Measurements from ENCODE around the gene TLR2. TPM values are rescaled to one million over a fixed set of nuclear protein-coding genes. Genes with fewer than 3 reads are reported as not detected.
A peak's percentile ranks its signal among the peaks of the same experiment; 100 is the strongest.

TLR2 gene
- total RNA-seq, 6 experiments from 2014 or later = 4.2 to 22.3 (median 12.1) TPM

DNA sequence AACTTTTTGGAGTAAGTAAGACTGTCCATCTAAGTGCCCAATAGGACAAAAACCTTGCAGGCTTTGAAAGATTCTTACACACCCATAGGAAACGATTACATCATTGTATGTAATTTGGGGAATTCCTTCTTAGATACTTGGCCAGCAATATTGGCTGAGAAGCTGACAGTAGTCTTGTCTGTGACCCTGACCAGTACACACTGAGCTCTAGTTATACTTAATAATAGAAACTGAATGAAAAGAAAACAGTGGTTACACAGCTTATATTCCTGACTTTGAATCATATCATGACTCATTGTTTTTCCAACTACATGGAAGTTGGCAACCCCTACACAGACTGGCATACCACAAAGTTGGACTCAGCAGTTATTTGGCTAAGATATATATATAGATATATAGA, 7.1 kb upstream of the TLR2 start:
- intact Hi-C loops (cut with DNase I) = no loop called here
- no peak for TF ChIP-seq POLR2A (IDR thresholded peaks at IDR 0.05)
- TF ChIP-seq, protein P1, sequence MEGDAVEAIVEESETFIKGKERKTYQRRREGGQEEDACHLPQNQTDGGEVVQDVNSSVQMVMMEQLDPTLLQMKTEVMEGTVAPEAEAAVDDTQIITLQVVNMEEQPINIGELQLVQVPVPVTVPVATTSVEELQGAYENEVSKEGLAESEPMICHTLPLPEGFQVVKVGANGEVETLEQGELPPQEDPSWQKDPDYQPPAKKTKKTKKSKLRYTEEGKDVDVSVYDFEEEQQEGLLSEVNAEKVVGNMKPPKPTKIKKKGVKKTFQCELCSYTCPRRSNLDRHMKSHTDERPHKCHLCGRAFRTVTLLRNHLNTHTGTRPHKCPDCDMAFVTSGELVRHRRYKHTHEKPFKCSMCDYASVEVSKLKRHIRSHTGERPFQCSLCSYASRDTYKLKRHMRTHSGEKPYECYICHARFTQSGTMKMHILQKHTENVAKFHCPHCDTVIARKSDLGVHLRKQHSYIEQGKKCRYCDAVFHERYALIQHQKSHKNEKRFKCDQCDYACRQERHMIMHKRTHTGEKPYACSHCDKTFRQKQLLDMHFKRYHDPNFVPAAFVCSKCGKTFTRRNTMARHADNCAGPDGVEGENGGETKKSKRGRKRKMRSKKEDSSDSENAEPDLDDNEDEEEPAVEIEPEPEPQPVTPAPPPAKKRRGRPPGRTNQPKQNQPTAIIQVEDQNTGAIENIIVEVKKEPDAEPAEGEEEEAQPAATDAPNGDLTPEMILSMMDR (IDR thresholded peaks at IDR 0.05) = no peak
- Histone ChIP-seq H3K4me1 (no peaks in the 10 kb centered on the region), H3K4me3 (no peak overlapping the region), H3K36me3 (no peaks in the 10 kb centered on the region), H3K27ac (no peak overlapping the region), H3K27me3 (no peaks in the 10 kb centered on the region), H3K9me3 (no peaks in the 10 kb centered on the region)
- DNase-seq = no peak
- 8% methylated on average over 1 of the region's 1 CpG for WGBS (ENCODE audit: insufficient coverage, low coverage, low lambda C conversion rate, missing lambda C conversion rate)
- peak in 1 of 4 donors; percentile 72 for ATAC-seq

DNA sequence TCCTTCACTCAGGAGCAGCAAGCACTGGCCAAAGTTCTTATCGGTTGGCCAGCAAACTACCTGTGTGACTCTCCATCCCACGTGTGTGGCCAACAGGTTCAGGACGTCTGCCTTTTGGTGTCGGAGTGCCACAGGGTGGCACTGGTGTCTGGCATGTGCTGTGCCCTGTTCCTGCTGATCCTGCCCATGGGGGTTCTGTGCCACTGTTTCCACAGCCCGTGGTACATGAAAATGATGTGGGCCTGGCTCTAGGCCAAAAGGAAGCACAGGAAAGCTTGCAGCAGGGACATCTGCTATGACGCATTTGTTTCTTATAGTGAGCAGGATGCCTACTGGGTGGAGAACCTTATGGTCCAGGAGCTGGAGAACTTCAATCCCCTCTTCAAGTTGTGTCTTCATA, 4.6 kb upstream of the TLR2 start:
- Histone ChIP-seq H3K27me3 (no peaks in the 10 kb centered on the region), H3K9me3 (no peaks in the 10 kb centered on the region), H3K36me3 (no peaks in the 10 kb centered on the region), H3K27ac (no peak overlapping the region), H3K4me1 (no peaks in the 10 kb centered on the region), H3K4me3 (no peak overlapping the region)
- WGBS (ENCODE audit: insufficient coverage, low coverage, low lambda C conversion rate, missing lambda C conversion rate) = 40% methylated on average over 1 of the region's 6 CpGs
- intact Hi-C loops (cut with DNase I) = no loop called here
- TF ChIP-seq POLR2A (IDR thresholded peaks at IDR 0.05) = no peak
- TF ChIP-seq, protein P1 (IDR thresholded peaks at IDR 0.05) = no peak
- ATAC-seq = no peak
- peak in 1 of 3 donors; percentile 30 for DNase-seq

DNA sequence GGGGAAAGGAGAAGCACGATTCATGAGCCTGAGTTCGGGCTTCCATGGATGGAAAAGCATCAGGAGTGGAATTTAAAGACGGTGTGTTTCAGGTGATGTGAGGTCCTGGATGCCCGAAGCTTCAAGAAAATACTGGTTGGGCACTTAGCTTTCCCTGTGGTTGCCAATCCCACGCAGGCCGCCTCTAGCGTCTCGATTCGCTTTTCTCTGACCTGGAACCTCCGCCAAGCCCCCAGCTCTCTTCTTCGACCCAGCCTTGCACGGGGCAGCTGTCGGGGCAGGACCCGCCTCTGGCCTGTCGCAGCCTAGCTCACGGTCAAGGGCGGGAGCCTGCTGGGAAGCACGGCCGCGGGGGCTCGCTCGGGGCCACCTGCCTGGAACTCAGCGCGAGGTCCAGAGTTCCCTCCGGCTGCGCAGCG, 308 bp upstream of the TLR2 start:
- Histone ChIP-seq H3K4me1 (no peaks in the 10 kb centered on the region), H3K27me3 (no peaks in the 10 kb centered on the region), H3K27ac (peak overlapping the region in 2 of 3 donors; percentile 63 to 70), H3K9me3 (no peaks in the 10 kb centered on the region), H3K36me3 (no peaks in the 10 kb centered on the region), H3K4me3 (peak overlapping the region; percentile 63 to 72 (median 63))
- WGBS (ENCODE audit: insufficient coverage, low coverage, low lambda C conversion rate, missing lambda C conversion rate) = 20% methylated on average over 10 of the region's 27 CpGs
- ATAC-seq = no peak
- TF ChIP-seq, protein P1 (IDR thresholded peaks at IDR 0.05) = no peak
- TF ChIP-seq POLR2A (IDR thresholded peaks at IDR 0.05) = no peak
- DNase-seq = no peak
- intact Hi-C loops (cut with DNase I) = no loop called here

DNA sequence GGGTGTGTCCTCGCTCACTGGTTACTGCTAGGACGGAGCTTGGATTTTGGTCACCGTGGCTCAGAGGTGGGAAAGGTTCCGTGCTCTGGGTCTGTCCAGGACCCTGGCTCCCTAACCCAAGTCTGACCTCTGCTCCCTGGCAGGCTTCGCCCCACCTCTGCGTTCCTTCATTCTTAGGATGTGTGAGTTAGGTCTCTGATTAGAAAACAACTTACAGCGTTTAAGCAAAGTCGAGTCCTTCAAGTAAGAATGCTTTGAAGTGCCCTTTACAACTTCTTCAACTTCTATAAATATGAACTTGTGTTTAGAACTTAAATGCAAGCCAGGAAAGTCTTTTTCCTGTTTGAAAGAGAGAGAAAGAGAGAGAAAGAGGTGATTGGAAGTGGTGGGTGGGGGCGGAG, 891 bp downstream of the TLR2 start:
- ATAC-seq (peak in 3 of 4 donors; percentile 59 to 66 (median 63)), DNase-seq (peak in 1 of 3 donors; percentile 62)
- 17% methylated on average over 6 of the region's 9 CpGs for WGBS (ENCODE audit: insufficient coverage, low coverage, low lambda C conversion rate, missing lambda C conversion rate)
- no peaks in the 10 kb centered on the region for H3K36me3 ChIP-seq
- peak overlapping the region; percentile 63 to 72 (median 63) for H3K4me3 ChIP-seq
- TF ChIP-seq POLR2A (IDR thresholded peaks at IDR 0.05) = no peak
- H3K27ac ChIP-seq = peak overlapping the region in 1 of 3 donors; percentile 79
- no peaks in the 10 kb centered on the region for H3K4me1 ChIP-seq
- no peaks in the 10 kb centered on the region for H3K9me3 ChIP-seq
- intact Hi-C loops (cut with DNase I) = no loop called here
- no peaks in the 10 kb centered on the region for H3K27me3 ChIP-seq

DNA sequence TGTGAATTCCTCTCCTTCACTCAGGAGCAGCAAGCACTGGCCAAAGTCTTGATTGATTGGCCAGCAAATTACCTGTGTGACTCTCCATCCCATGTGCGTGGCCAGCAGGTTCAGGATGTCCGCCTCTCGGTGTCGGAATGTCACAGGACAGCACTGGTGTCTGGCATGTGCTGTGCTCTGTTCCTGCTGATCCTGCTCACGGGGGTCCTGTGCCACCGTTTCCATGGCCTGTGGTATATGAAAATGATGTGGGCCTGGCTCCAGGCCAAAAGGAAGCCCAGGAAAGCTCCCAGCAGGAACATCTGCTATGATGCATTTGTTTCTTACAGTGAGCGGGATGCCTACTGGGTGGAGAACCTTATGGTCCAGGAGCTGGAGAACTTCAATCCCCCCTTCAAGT, 20.4 kb downstream of the TLR2 start:
- H3K4me3 ChIP-seq = no peak overlapping the region
- intact Hi-C loops (cut with DNase I) = no loop called here
- TF ChIP-seq POLR2A (IDR thresholded peaks at IDR 0.05) = no peak
- TF ChIP-seq, protein P1 (IDR thresholded peaks at IDR 0.05) = no peak
- H3K27ac ChIP-seq = no peak overlapping the region
- no peaks in the 10 kb centered on the region for H3K36me3 ChIP-seq
- WGBS (ENCODE audit: insufficient coverage, low coverage, low lambda C conversion rate, missing lambda C conversion rate) = 92% methylated on average over 6 of the region's 7 CpGs
- no peaks in the 10 kb centered on the region for H3K4me1 ChIP-seq
- no peaks in the 10 kb centered on the region for H3K27me3 ChIP-seq
- ATAC-seq (no peak), DNase-seq (no peak)
- no peaks in the 10 kb centered on the region for H3K9me3 ChIP-seq
